HG03108 (cell line): ENCODE data around the gene ZW10.
"Not testable (repeated sequence)": the region's sequence is repeated elsewhere in the genome, so short reads cannot be mapped to it uniquely, and the experiment has no call there.

Experiments used
- ATAC-seq: cut with Tn5 transposase; IDR thresholded peaks from one replicate; pipeline ENCODE4 v1.9.1; 2021; ENCODE audit warnings: moderate library complexity; ENCODE audit not compliant: unreplicated experiment

The ZW10 gene

DNA sequence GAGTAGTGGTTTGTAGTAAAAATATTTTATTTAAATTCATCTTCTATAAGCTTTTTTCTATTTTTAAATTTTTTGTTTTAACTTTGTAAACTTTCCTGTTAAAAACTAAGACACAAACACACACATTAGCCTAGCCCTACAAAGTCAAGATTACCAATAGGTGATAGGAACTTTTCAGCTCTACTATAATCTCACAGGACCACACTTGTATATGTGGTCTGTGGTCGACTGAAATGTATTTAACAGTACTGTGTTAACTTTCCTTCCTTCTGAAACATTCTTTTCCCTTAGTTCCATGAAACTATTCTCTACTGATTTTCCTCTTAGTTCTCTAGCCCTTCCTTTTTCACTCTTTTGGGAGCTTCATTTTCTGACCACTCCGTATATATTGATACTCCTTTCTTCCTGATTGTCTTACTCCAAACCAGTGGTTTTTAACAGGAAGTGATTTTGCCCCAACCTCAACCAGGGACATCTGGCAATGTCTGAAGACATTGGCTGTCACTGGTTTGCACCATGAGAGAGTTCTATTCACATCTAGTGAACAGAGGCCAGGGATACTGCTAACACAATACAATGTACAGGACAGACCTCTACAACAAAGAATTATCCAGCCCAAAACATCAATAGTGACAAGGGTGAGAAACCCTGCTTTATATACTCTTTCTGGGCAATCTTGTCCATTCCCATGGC lies 8.8 kb downstream of the ZW10 start:
- no peak for ATAC-seq

DNA sequence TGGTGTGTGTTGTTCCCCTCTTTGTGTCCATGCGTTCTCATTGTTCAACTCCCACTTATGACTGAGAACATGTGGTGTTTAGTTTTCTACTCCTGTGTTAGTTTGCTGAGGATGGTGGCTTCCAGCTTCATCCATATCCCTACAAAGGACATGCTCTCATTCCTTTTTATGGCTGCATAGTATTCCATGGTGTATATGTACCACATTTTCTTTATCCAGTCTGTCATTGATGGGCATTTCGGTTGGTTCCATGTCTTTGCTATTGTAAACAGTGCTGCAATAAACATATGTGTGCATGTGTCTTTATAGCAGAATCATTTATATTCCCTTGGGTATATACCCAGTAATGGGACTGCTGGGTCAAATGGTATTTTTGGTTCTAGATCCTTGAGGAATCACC lies 10.5 kb downstream of the ZW10 start:
- ATAC-seq, result not testable (repeated sequence)

DNA sequence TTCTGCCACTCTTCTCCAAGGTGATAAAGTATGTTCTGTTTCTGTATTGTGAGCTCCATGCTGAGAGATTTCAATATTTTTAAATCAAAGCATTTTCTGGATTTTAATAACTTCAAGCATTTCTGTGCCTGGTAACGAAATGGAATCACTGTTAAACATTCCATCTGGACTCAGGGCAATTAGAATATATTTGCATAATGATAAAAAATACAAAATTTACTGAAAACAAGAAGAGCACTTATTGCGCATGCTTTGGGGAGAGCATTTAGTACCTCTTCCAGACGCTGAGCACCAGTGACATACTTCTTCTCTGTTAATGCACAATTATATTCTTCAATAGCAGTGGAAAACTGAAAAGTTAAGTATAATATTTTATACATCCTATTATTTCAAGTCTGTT lies 13.3 kb downstream of the ZW10 start:
- no peak for ATAC-seq

- no peak for ATAC-seq
Observed at GRCh38 chr11:113752932-113753331, 20.6 kb downstream of the ZW10 start.

GRCh38 chr11:113736323-113736722 lies 37.2 kb downstream of the ZW10 start:
- no peak for ATAC-seq

GRCh38 chr11:113732092-113732491 lies 41.4 kb downstream of the ZW10 start:
- ATAC-seq, result no peak

- no peak for ATAC-seq
Observed at GRCh38 chr11:113730887-113731726, 42.4 kb downstream of the ZW10 start.

- ATAC-seq, result no peak
Observed at GRCh38 chr11:113729456-113729855, 44.0 kb downstream of the ZW10 start.

- no peak for ATAC-seq
Observed at GRCh38 chr11:113728814-113729213, 44.7 kb downstream of the ZW10 start.

GRCh38 chr11:113725913-113726312 lies 47.6 kb downstream of the ZW10 start:
- no peak for ATAC-seq

GRCh38 chr11:113725407-113725806 lies 48.1 kb downstream of the ZW10 start:
- ATAC-seq, result no peak

DNA sequence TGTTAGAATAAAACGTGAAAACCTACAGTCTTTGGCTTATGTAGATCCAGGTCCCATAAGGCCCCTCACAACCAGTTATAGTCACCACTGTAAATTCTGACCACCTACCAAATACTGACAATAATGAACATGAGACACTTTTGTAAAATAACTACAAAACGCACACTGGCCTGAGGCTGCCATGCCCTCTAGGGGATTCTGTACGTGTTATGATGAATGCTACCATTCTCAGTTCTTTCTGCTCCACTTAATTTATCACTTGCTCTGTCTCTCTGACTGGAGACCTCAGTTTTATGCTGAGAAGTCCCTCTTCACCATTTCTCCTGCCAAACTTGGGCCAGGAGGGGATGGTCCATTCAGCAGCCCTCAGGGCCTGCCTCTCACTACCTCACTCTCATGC lies 48.7 kb downstream of the ZW10 start:
- ATAC-seq, result no peak

GRCh38 chr11:113723787-113724186 lies 49.7 kb downstream of the ZW10 start:
- no peak for ATAC-seq

- ATAC-seq, result no peak
Observed at GRCh38 chr11:113722934-113723333, 50.6 kb downstream of the ZW10 start.

GRCh38 chr11:113722221-113722620 lies 51.3 kb downstream of the ZW10 start:
- no peak for ATAC-seq

DNA sequence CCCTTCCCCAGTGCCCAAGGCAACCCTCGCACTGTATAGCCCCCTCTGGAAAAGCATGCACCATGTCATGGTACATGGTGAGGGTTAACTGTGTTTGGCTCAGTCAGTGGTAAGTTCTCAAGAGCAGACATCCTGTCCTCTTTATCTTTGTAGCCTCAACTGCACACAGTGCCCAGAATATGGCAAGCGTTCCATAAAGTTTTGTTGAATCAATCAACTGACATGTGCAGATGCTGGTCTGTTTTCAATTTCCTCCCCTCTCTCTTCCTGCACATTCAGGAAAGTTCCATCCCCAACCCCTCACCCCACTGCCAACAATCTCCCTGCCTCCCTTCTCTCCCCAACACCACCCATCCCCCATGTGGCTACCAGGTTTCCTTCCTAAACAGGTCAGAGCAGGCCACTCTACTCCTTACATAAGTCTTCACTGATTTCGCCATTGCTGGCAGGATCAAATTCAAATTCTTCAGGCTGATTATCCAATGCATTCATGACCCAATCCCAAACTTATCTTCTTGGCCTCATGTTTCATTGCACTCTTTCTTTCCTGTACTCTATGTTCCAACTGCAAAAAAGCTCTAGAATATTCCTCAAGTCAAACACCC lies 51.9 kb downstream of the ZW10 start:
- ATAC-seq, result no peak

GRCh38 chr11:113720478-113720877 lies 53.0 kb downstream of the ZW10 start:
- not testable (repeated sequence) for ATAC-seq

GRCh38 chr11:113715882-113716625 lies 57.4 kb downstream of the ZW10 start:
- no peak for ATAC-seq

DNA sequence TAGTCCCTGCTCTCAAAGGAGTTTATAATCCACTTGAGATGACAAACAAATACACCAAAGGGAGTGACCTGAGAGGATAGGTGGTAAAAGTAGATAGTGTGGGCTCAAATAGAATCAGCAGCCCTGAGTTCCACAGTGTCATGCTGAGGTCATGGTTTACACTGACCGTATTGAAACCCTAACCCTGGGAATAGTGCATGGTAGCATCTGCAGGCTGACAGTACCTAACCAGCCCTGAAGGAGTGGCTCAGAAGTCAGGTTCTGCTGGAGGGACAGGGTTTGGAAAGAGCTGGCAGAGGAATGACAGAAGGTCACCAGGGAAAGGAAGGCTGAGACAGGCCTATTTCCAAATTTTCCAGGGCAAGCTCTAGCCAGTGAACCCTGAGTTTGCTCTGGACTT lies 58.2 kb downstream of the ZW10 start:
- ATAC-seq, result no peak

- ATAC-seq, result no peak
Observed at GRCh38 chr11:113710989-113711388, 62.5 kb downstream of the ZW10 start.
